ENCODE results near the gene ATF7IP2. TPM values are rescaled to one million over a fixed set of nuclear protein-coding genes. Genes with fewer than 3 reads are reported as not detected.
"Not testable (repeated sequence)": the region's sequence is repeated elsewhere in the genome, so short reads cannot be mapped to it uniquely, and the experiment has no call there.

Gene ATF7IP2
- polyA plus RNA-seq, 1 donor (not counting 4 experiments of a cell fraction or from before 2014, with no cell fraction given) = 9.8 TPM

DNA sequence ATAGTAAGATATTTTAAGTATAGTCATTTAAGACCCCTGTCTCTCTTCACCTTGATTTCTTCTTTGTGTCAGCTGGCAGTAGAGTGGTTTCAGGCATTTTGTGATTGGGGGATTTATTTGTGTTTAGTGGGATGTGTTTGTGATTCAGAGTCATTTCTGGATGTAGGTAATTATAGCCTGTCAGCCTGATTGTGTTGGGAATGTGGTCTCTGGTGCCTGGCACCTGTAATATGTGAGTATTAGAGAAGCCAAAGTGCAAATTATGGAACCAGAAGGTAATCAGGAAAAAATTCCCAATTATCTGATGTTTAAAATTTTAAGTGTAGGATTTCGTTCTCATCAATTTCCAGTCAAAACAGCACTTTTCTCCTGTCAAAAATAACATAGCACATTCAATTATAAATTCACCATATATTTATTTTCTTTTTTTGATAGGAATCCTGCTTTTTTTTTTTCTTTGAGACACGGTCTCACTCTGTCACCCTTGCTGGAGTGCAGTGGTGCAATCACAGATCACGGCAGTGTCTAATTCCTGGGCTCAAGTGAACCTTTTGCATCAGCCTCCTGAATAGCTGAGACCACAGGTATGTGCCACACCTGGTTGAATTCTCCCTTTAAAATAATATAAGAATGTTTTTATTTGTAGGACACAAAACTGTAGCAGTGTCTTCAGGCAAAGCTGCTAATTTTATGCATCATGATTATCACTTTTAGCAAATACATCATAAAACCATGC, 42.7 kb downstream of the ATF7IP2 start:
- dilution Hi-C loops (cut with MboI; ENCODE audit: extremely low pct_ligation_motif_present, low sequenced_read_pairs) = no loop called here
- Histone ChIP-seq H3K4me3 (ENCODE audit: control insufficient read depth in 2 of 3, extremely low read depth in 1 of 3, insufficient read depth in 2 of 3, low read depth in 1 of 3, low read length in 3 of 3) (no peak overlapping the region), H3K9ac (ENCODE audit: control insufficient read depth, extremely low read depth, insufficient read depth, low read length) (no peak overlapping the region), H3K36me3 (ENCODE audit: control insufficient read depth in 2 of 2, extremely low read depth in 1 of 2, insufficient read depth in 2 of 2, low read length in 2 of 2) (no peaks in the 10 kb centered on the region), H3K27me3 (ENCODE audit: control insufficient read depth, extremely low read depth, insufficient read depth, low read length) (no peaks in the 10 kb centered on the region), H4K20me1 (ENCODE audit: control insufficient read depth, extremely low read depth, insufficient read depth, low read length) (no peaks in the 10 kb centered on the region), H3K79me2 (ENCODE audit: control insufficient read depth, insufficient read depth, low read length) (no peaks in the 10 kb centered on the region), H3K9me1 (ENCODE audit: control insufficient read depth, extremely low read depth, insufficient read depth, low read length) (no peaks in the 10 kb centered on the region), H3K9me3 (ENCODE audit: control insufficient read depth, low read depth, low read length) (no peaks in the 10 kb centered on the region), H3K4me2 (ENCODE audit: control insufficient read depth, extremely low read depth, insufficient read depth, low read depth, low read length) (no peak overlapping the region), H2AFZ (ENCODE audit: control insufficient read depth, low read length) (no peak overlapping the region), H3K27ac (ENCODE audit: control insufficient read depth, insufficient read depth, low read length) (no peak overlapping the region), H3K4me1 (ENCODE audit: control insufficient read depth, extremely low read depth, insufficient read depth, low read length) (peaks cover 4% of the 10 kb centered on the region)
- TF ChIP-seq, protein P1, sequence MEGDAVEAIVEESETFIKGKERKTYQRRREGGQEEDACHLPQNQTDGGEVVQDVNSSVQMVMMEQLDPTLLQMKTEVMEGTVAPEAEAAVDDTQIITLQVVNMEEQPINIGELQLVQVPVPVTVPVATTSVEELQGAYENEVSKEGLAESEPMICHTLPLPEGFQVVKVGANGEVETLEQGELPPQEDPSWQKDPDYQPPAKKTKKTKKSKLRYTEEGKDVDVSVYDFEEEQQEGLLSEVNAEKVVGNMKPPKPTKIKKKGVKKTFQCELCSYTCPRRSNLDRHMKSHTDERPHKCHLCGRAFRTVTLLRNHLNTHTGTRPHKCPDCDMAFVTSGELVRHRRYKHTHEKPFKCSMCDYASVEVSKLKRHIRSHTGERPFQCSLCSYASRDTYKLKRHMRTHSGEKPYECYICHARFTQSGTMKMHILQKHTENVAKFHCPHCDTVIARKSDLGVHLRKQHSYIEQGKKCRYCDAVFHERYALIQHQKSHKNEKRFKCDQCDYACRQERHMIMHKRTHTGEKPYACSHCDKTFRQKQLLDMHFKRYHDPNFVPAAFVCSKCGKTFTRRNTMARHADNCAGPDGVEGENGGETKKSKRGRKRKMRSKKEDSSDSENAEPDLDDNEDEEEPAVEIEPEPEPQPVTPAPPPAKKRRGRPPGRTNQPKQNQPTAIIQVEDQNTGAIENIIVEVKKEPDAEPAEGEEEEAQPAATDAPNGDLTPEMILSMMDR (optimal IDR thresholded peaks at IDR 0.05 in 1 of 3, IDR thresholded peaks at IDR 0.05 in 1 of 3, conservative IDR thresholded peaks at IDR 0.05 in 1 of 3; ENCODE audit: extremely low read depth in 1 of 3, insufficient read depth in 2 of 3, low read length in 3 of 3) = no peak
- no peak for TF ChIP-seq EZH2 (IDR thresholded peaks at IDR 0.05; ENCODE audit: low read length)
- FAIRE-seq (no peak), DNase-seq (ENCODE audit: low read depth, low spot score) (no peak)

DNA sequence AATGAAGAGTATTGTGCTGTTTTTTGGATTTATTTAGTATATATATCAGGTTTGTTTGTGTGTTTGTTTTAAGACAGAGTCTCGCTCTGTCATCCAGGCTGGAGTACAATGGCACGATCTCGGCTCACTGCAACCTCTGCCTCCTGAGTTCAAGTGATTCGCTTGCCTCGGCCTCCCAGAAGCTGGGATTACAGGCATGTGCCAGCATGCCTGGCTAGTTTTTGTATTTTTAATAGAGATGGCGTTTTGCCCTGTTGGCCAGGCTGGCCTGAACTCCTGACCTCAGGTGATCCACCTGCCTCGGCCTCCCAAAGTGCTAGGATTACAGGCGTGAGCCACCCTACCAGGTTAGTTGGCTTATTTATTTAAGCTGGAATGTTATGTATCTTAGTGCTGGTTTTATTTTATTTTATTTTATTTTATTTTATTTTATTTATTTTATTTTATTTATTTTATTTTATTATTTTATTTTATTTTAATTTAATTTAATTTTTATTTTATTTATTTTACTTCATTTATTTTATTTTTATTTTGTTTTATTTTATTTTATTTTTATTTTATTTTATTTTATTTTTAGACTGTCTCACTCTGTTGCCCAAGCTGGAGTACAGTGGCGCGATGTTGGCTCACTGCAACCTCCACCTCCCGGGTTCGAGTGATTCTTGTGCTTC, 43.6 kb downstream of the ATF7IP2 start:
- H3K36me3 ChIP-seq (ENCODE audit: control insufficient read depth in 2 of 2, extremely low read depth in 1 of 2, insufficient read depth in 2 of 2, low read length in 2 of 2); H3K27ac ChIP-seq (ENCODE audit: control insufficient read depth, insufficient read depth, low read length); dilution Hi-C loops (cut with MboI; ENCODE audit: extremely low pct_ligation_motif_present, low sequenced_read_pairs); H3K9me3 ChIP-seq (ENCODE audit: control insufficient read depth, low read depth, low read length); H3K4me1 ChIP-seq (ENCODE audit: control insufficient read depth, extremely low read depth, insufficient read depth, low read length); H3K27me3 ChIP-seq (ENCODE audit: control insufficient read depth, extremely low read depth, insufficient read depth, low read length); H3K9ac ChIP-seq (ENCODE audit: control insufficient read depth, extremely low read depth, insufficient read depth, low read length); DNase-seq (ENCODE audit: low read depth, low spot score); FAIRE-seq; H3K79me2 ChIP-seq (ENCODE audit: control insufficient read depth, insufficient read depth, low read length); H3K4me2 ChIP-seq (ENCODE audit: control insufficient read depth, extremely low read depth, insufficient read depth, low read depth, low read length); H4K20me1 ChIP-seq (ENCODE audit: control insufficient read depth, extremely low read depth, insufficient read depth, low read length); H3K4me3 ChIP-seq (ENCODE audit: control insufficient read depth in 2 of 3, extremely low read depth in 1 of 3, insufficient read depth in 2 of 3, low read depth in 1 of 3, low read length in 3 of 3); H2AFZ ChIP-seq (ENCODE audit: control insufficient read depth, low read length); H3K9me1 ChIP-seq (ENCODE audit: control insufficient read depth, extremely low read depth, insufficient read depth, low read length): not testable (repeated sequence)

All from keratinocyte (primary cell).